Measurements from ENCODE around the gene LIPT2. TPM values are rescaled to one million over a fixed set of nuclear protein-coding genes. Genes with fewer than 3 reads are reported as not detected.

The LIPT2 gene
- total RNA-seq (2021) (9.3 to 9.6 TPM (median 9.5 TPM) in 3 replicates), Bru-seq, nascent RNA (percentile 70 among the genes with signal in this experiment)
- long read RNA-seq, experiment 1, transcript LIPT2-201 (2 exons, 1,018 nt) = major isoform, 28 of 34 reads
- long read RNA-seq, experiment 1, partial matches to known transcripts = 0 of 34 reads
- long read RNA-seq, experiment 1, other reads (novel, unspliced or antisense) = 5 of 34 reads
- long read RNA-seq, experiment 2, transcript LIPT2-201 (2 exons, 1,018 nt) = major isoform, 8 of 11 reads
- long read RNA-seq, experiment 2, partial matches to known transcripts = 0 of 11 reads
- long read RNA-seq, experiment 2, other reads (novel, unspliced or antisense) = 2 of 11 reads
- long read RNA-seq, experiment 3 = 0 reads

- Mint-ChIP-seq H3K27ac (peak within 1 kb of the TSS; percentile 97), H3K9me3 (peaks cover 21% of the 10 kb centered on the region), H3K4me1 (peaks cover 20% of the 10 kb centered on the region), H3K36me3 (peaks cover 35% of the 10 kb centered on the region), H3K27me3 (ENCODE audit: low read depth) (no peaks in the 10 kb centered on the region; the same call in 1 of the 2 replicates), H3K4me3 (peak within 1 kb of the TSS; percentile 72)
- CTCF ChIA-PET = interaction anchor here (0.7 to 3.2 kb wide), 13 partner anchors 14 to 539 kb away, joined by 3 to 29 read pairs (median 5); partner anchors contain the start of genes KCNE3, PGM2L1 and POLD3
- POLR2A ChIA-PET = interaction anchor here (0.6 to 2.5 kb wide), 14 partner anchors 17 to 1131 kb away, joined by 3 to 17 read pairs (median 5); partner anchors contain the start of genes KCNE3, PGM2L1 and POLD3
- ATAC-seq = peak; percentile 94
- peak; percentile 97 for DNase-seq (ENCODE audit: low spot score)
- peak; percentile 79; the same call in 1 of the 2 replicates for TF ChIP-seq MAX (CRISPR knock-in tag; IDR thresholded peaks at IDR 0.05)
- 0 out of 2 replicates have a peak, but pooled peaks have one; percentile 3 for TF ChIP-seq USF2 (CRISPR knock-in tag; IDR thresholded peaks at IDR 0.05)
- 0 out of 2 replicates have a peak, but pooled peaks have one; percentile 32 for TF ChIP-seq ZNF532 (CRISPR knock-in tag; IDR thresholded peaks at IDR 0.05; ENCODE audit: borderline replicate concordance)
- 0 out of 2 replicates have a peak, but pooled peaks have one; percentile 67 for TF ChIP-seq IRF1 (CRISPR knock-in tag; IDR thresholded peaks at IDR 0.05)
- peak; percentile 58; the same call in 1 of the 2 replicates for TF ChIP-seq E2F4 (CRISPR knock-in tag; IDR thresholded peaks at IDR 0.05; ENCODE audit: borderline replicate concordance, low read depth)
- peak; percentile 73; the same call in 1 of the 2 replicates for TF ChIP-seq SMAD3 (CRISPR knock-in tag; IDR thresholded peaks at IDR 0.05; ENCODE audit: borderline replicate concordance)
- no peak for TF ChIP-seq AR (CRISPR knock-in tag; IDR thresholded peaks at IDR 0.05)
- peak; percentile 79 for TF ChIP-seq FOXK1 (CRISPR knock-in tag; IDR thresholded peaks at IDR 0.05)
- no peak for TF ChIP-seq ZNF317 (CRISPR knock-in tag; IDR thresholded peaks at IDR 0.05; ENCODE audit: borderline replicate concordance, low read depth)
- peak; percentile 44 for TF ChIP-seq GABPB1 (CRISPR knock-in tag; IDR thresholded peaks at IDR 0.05)
- TF ChIP-seq E2F5 (CRISPR knock-in tag; IDR thresholded peaks at IDR 0.05) = peak; percentile 85
- peak; percentile 74 for TF ChIP-seq CREM (CRISPR knock-in tag; IDR thresholded peaks at IDR 0.05)
- TF ChIP-seq ARID4B (CRISPR knock-in tag; IDR thresholded peaks at IDR 0.05; ENCODE audit: borderline replicate concordance) = peak; percentile 70; the same call in 1 of the 2 replicates
- peak; percentile 82; the same call in 1 of the 2 replicates for TF ChIP-seq TCF7 (CRISPR knock-in tag; IDR thresholded peaks at IDR 0.05; ENCODE audit: low read depth)
- TF ChIP-seq GRHL2 (CRISPR knock-in tag; IDR thresholded peaks at IDR 0.05; ENCODE audit: insufficient replicate concordance, severe bottlenecking) = no peak
- TF ChIP-seq ATF1 (CRISPR knock-in tag; IDR thresholded peaks at IDR 0.05) = 0 out of 2 replicates have a peak, but pooled peaks have one; percentile 79
Observed at GRCh38 chr11:74492974-74493790, at the start of gene LIPT2. LIPT2 (minus strand) TSS chr11:74493724; CDS start chr11:74493703, 21 bp downstream.
